HEK293 (cell line): ENCODE results near the gene ARL15.

Source experiments
- ZFP37 ChIP-seq: fragments of 450-650 bp; formaldehyde crosslinking; IDR thresholded peaks from 2 replicates; pipeline ENCODE4 v1.5.1; 2016; ENCODE audit warnings: missing biosample characterization, missing genetic modification characterization
- ZNF660 ChIP-seq: fragments of 450-650 bp; IDR thresholded peaks from 2 replicates; pipeline ENCODE4 v1.5.1; 2018; ENCODE audit warnings: missing biosample characterization, mild to moderate bottlenecking, missing genetic modification characterization
- ZNF843 ChIP-seq: fragments of 450-650 bp; formaldehyde crosslinking; IDR thresholded peaks from 2 replicates; pipeline ENCODE4 v1.5.1; 2016; ENCODE audit warnings: missing biosample characterization, missing genetic modification characterization

DNA sequence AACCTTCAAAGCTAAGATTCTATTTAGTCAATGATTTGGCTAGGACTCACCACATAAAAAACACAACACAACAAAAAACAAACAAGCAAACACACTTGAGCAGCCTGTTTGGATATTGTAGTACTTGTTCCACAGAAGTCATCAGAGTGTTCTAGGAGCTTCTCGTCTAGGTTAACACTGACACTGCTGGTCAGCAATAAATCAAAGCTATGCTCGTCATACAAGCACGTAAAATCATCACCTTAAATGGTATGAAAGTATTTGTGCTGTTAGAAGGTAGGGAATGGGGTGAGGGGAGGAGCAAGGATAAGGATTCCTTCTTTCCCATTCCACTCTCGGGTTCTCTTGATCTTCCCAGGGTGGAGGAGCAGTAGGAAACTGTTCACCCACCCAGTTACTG is 88.0 kb downstream of the ARL15 start:
- TF ChIP-seq ZNF843 (tag by site-specific recombination) (no peak), ZFP37 (tag by site-specific recombination) (no peak), ZNF660 (tag by site-specific recombination) (no peak)
